GM21526 (cell line): ENCODE results near the gene AKAP6.
"Not testable (repeated sequence)": the region's sequence is repeated elsewhere in the genome, so short reads cannot be mapped to it uniquely, and the experiment has no call there.

Experiments
- ATAC-seq: cut with Tn5 transposase; IDR thresholded peaks from one replicate; pipeline ENCODE4 v1.9.1; 2021; ENCODE audit warnings: moderate library complexity; ENCODE audit not compliant: unreplicated experiment, low FRiP score

Gene AKAP6

GRCh38 chr14:32786886-32787285 lies 457.8 kb downstream of the AKAP6 start:
- ATAC-seq = no peak

DNA sequence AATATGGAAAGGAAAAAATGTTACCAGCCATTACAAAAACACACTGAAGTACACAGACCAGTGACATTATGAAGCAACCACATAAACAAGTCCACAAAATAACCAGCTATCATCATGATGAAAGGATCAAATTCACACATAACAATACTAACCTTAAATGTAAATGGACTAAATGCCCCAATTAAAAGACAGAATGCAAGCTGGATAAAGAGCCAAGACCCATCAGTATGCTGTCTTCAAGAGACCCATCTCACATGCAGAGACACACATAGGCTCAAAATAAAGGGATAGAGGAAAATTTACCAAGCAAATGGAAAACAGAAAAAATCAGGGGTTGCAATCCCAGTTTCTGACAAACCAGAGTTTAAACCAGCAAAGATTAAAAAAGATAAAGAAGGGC lies 463.9 kb downstream of the AKAP6 start:
- not testable (repeated sequence) for ATAC-seq

DNA sequence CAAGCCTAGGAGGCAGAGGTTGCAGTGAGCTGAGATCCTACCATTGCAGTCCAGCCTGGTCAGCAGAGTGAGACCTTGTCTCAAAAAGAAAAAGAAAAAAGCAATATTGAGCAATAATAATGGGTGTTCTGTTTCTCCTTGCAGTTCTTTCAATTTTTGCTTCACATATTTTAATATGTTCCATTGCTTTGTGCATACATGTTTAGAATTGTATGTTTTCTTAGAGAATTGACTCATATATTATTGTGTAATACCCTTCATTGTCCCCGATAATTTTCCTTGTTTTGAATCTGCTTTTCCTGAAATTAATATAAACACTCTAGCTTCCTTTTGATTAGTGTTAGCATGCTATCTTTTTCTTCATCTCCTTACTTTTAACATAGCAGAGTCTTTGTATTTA lies 471.2 kb downstream of the AKAP6 start:
- no peak for ATAC-seq

GRCh38 chr14:32802295-32802694 lies 473.2 kb downstream of the AKAP6 start:
- ATAC-seq = no peak

GRCh38 chr14:32805979-32806378 lies 476.9 kb downstream of the AKAP6 start:
- ATAC-seq = no peak

DNA sequence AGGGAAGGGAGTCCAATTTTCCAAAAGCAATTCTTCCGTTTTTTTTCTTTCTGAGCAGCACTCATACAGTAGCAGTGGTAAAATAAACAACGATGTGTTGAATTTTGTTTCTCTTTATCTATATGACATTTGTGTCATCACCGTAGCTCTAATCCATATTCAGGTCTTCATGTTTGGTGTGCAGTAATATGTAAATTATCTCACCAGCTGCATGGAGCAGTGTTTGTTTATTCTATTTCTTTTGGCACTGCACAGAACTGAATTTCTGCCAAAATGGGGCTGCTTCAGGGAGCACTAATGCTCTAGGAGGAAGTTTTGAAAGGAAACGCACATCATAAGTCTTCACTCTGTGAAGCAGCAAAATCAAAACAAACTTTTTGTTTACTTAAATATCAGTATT lies 479.5 kb downstream of the AKAP6 start:
- ATAC-seq = no peak

- no peak for ATAC-seq
Observed at GRCh38 chr14:32809255-32809654, 480.2 kb downstream of the AKAP6 start.

DNA sequence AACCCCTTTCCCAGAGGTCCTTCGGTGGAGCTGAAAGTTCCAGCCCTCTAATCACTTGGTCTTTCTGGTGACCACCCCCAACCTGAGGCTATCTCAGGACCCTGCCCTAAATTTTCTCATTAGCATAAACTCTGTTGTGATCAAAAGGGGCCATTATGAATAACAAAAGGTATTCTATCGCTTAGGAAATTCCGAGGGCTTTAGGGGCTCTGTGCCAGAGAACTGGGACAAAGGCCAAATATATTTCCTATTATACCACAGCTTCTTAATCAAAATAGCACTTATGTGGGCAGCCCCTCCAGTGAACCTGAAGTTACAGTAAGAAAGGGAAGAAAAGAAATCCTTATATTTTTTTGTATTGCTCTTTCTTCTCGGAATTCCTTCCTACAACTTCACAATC lies 484.3 kb downstream of the AKAP6 start:
- ATAC-seq = no peak

DNA sequence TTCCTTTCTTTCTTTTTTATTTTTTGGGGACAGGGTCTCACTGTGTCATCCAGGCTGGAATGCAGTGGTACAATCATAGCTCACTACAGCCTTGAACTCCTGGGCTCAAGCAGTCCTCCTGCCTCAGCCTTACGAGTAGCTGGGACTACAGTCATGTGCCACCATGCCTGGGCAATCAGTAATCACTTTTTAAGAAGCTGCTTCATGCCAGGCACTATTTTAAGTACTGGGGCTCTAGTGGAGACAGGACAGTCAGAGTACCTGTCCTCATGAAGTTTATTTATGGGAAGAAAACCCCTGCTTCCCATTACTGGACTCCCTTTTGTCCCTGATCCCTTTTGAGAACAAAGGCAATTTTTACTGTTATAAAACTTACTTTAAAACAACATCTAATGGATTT lies 485.6 kb downstream of the AKAP6 start:
- no peak for ATAC-seq

GRCh38 chr14:32816588-32816987 lies 487.5 kb downstream of the AKAP6 start:
- no peak for ATAC-seq

DNA sequence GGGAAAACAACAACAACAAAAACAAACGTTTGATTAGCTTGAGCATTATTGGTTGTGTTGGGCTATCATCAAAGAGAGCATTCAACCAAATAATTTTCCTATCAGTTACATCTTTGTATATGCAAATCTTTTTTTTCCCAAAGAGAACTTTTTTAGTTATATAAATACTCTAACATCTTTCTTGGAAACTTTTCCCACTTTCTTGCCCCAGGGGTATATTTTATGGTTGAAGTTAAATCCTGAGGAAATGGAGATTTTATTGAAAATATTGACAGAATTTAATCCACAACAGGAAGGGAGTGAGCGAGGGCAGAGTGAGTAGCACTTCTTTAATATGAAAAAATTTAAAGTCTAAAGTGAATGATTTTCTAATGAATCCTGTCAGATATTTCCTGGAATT lies 488.7 kb downstream of the AKAP6 start:
- no peak for ATAC-seq

GRCh38 chr14:32818581-32818980 lies 489.5 kb downstream of the AKAP6 start:
- ATAC-seq = no peak

GRCh38 chr14:32820181-32820580 lies 491.1 kb downstream of the AKAP6 start:
- ATAC-seq = no peak

DNA sequence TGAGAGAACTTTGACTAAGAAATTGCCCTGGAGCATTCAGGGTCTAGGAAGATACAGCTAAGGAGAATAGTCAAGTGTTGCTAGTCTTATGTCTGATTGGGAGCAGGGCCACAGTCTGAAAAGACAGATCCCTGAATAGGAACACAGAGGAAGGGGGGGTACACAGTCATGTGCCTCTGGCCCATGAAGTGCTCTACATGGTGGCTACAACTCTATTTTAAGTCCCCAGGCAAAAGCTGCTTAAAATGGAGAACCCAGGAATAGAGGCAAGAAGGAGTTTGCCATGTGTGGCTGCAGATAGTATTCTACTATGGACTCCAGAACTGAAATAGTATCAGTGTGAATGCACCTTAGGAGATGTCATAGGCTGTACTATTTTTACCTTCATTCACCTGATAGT lies 491.6 kb downstream of the AKAP6 start:
- no peak for ATAC-seq

GRCh38 chr14:32821964-32822653 lies 493.0 kb downstream of the AKAP6 start:
- ATAC-seq = no peak

DNA sequence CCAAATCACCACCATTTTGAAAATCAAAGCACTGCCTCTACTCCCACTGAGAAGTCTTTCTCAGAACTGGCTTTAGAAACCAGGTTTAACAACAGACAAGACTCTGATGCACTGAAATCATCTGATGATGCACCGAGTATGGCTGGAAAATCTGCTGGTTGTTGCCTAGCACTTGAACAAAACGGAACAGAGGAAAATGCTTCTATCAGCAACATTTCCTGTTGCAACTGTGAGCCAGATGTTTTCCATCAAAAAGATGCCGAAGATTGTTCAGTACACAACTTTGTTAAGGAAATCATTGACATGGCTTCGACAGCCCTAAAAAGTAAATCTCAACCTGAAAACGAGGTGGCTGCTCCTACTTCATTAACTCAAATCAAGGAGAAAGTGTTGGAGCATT lies 494.6 kb downstream of the AKAP6 start:
- ATAC-seq = no peak

DNA sequence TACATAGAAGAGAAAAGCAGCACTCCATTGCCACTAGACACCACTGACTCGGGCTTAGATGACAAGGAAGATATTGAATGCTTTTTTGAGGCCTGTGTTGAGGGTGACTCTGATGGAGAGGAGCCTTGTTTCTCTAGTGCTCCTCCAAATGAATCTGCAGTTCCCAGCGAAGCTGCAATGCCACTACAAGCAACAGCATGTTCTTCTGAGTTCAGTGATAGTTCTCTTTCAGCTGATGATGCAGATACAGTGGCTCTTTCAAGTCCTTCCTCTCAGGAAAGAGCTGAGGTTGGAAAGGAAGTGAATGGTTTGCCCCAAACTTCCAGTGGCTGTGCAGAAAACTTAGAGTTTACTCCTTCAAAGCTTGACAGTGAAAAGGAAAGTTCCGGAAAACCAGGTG lies 495.1 kb downstream of the AKAP6 start:
- ATAC-seq = no peak

GRCh38 chr14:32825058-32825457 lies 496.0 kb downstream of the AKAP6 start:
- ATAC-seq = no peak

GRCh38 chr14:32826404-32827082 lies 497.4 kb downstream of the AKAP6 start:
- no peak for ATAC-seq

DNA sequence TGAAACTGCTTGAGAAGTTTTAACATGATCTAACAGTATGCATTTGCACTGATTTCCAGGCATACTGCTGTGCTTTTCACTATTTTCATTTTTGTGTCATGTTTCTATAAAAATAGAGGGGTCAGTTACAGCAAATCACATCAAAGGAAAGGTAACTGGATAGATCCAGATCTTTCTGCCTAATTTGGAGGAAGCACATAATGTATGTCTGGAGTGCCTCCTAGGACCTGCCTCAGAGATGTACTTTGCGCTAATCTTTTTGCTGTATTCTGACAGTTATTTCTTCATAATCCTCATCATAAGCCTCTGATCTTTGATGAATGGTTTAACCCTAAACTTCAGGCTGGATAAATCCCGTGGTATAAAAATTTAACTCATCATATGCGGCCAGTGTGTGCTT lies 498.4 kb downstream of the AKAP6 start:
- ATAC-seq = no peak

DNA sequence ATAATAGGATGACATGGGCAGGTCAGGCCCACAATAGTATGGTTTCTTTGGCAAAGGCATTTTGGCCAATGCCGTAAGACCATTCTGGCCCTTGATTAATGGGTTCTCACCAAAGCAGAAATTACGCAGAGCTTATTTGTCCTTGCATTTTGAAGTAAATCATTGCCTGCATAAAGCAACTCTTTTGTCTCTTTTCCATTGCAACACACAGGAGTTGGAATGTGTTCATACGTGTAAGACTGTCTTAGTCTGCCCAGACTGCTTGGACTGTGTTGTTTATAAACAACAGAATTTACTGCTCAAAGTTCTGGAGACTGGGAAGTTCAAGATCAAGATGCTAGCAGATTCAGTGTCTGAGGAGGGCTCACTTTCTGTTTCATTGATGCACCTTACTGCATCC lies 506.8 kb downstream of the AKAP6 start:
- no peak for ATAC-seq

- ATAC-seq = no peak
Observed at GRCh38 chr14:32841698-32842097, 512.6 kb downstream of the AKAP6 start.
